NT2/D1 (cell line): ENCODE results near the gene MXD4.

Source experiments
- SUZ12 ChIP-seq: IDR thresholded peaks from 2 replicates; pipeline ENCODE4 v1.6.1; 2011; ENCODE audit not compliant: insufficient read length, insufficient read depth; ENCODE audit errors: extremely low read depth
- YY1 ChIP-seq: IDR thresholded peaks from 2 replicates; pipeline ENCODE4 v1.6.1; 2011; ENCODE audit not compliant: insufficient read length, insufficient read depth
- ZNF274 ChIP-seq: IDR thresholded peaks from 2 replicates; pipeline ENCODE4 v1.6.1; 2011; ENCODE audit warnings: mild to moderate bottlenecking, low read depth, low read length

- no peak for TF ChIP-seq SUZ12
- TF ChIP-seq YY1: no peak
- no peak for TF ChIP-seq ZNF274
These were observed 8.5 kb downstream of the MXD4 start for GRCh38 chr4:2253160-2254084.
